GM23338 (cell line): ENCODE measurements around the gene DPH5. TPM values are rescaled to one million over a fixed set of nuclear protein-coding genes. Genes with fewer than 3 reads are reported as not detected.

Source experiments
- ATAC-seq: fragments of 200-7000 bp; cut with Tn5 transposase; 3 replicates; pipeline ENCODE4 v1.9.1; 2020
- DNase-seq: peaks from one replicate; pipeline ENCODE4 v3.0.0-alpha.2; 2015; ENCODE audit warnings: low spot score
- H2AFZ ChIP-seq: fragments of 200-600 bp; sonication (generic); 2 replicates; pipeline ENCODE4 v1.8.0; 2016; ENCODE audit warnings: antibody characterized with exemption, mild to moderate bottlenecking, moderate library complexity
- H3F3A ChIP-seq: fragments of 200-600 bp; sonication (generic); replicated peaks from 2 replicates; pipeline ENCODE4 v1.8.0; 2017; ENCODE audit warnings: antibody characterized with exemption, mixed run types, low read depth
- H3K27ac ChIP-seq: fragments of 200-600 bp; sonication (generic); 2 replicates; pipeline ENCODE4 v1.6.1; 2016; ENCODE audit warnings: low read depth
- H3K27me3 ChIP-seq: fragments of 200-600 bp; sonication (generic); 2 replicates; pipeline ENCODE4 v1.8.0; 2016; ENCODE audit warnings: mild to moderate bottlenecking, mixed run types, moderate library complexity; ENCODE audit not compliant: insufficient read depth
- H3K36me3 ChIP-seq: fragments of 200-600 bp; sonication (generic); 2 replicates; pipeline ENCODE4 v1.8.0; 2016; ENCODE audit warnings: mild to moderate bottlenecking; ENCODE audit not compliant: insufficient read depth
- H3K4me1 ChIP-seq: fragments of 200-600 bp; sonication (generic); 2 replicates; pipeline ENCODE4 v1.8.0; 2016; ENCODE audit warnings: mild to moderate bottlenecking, moderate library complexity; ENCODE audit not compliant: insufficient read depth
- H3K4me2 ChIP-seq: fragments of 200-600 bp; sonication (generic); 2 replicates; pipeline ENCODE4 v1.7.1; 2017; ENCODE audit warnings: mixed run types
- H3K4me3 ChIP-seq: fragments of 200-600 bp; sonication (generic); 2 replicates; pipeline ENCODE4 v1.6.1; 2016; ENCODE audit warnings: mixed run types
- H3K79me2 ChIP-seq: fragments of 200-600 bp; sonication (generic); replicated peaks from 2 replicates; pipeline ENCODE4 v1.8.0; 2017; ENCODE audit warnings: mild to moderate bottlenecking; ENCODE audit not compliant: insufficient read depth
- H3K9me2 ChIP-seq: fragments of 200-600 bp; sonication (generic); 2 replicates; pipeline ENCODE4 v1.8.0; 2017; ENCODE audit not compliant: insufficient read depth
- H4K20me1 ChIP-seq: fragments of 200-600 bp; sonication (generic); replicated peaks from 2 replicates; pipeline ENCODE4 v1.8.0; 2017; ENCODE audit warnings: mild to moderate bottlenecking; ENCODE audit not compliant: insufficient read depth
- H3K27ac Mint-ChIP-seq: 2 replicates; pipeline ENCODE4 v1.8.0; 2020; ENCODE audit warnings: inconsistent platforms, mild to moderate bottlenecking, moderate library complexity, mixed read lengths
- H3K27me3 Mint-ChIP-seq: 3 replicates; pipeline ENCODE4 v1.8.0; 2022; ENCODE audit warnings: low read depth, mild to moderate bottlenecking, moderate library complexity, mixed read lengths, inconsistent platforms; ENCODE audit not compliant: insufficient read depth, poor library complexity
- H3K36me3 Mint-ChIP-seq: 3 replicates; pipeline ENCODE4 v1.8.0; 2021; ENCODE audit warnings: low read depth, mild to moderate bottlenecking, inconsistent platforms, moderate library complexity, mixed read lengths
- H3K4me1 Mint-ChIP-seq: 3 replicates; pipeline ENCODE4 v1.8.0; 2020; ENCODE audit warnings: mild to moderate bottlenecking, inconsistent platforms, mixed read lengths
- H3K4me3 Mint-ChIP-seq: 3 replicates; pipeline ENCODE4 v1.8.0; 2021; ENCODE audit warnings: moderate library complexity, mild to moderate bottlenecking, inconsistent platforms, mixed read lengths
- H3K9me3 Mint-ChIP-seq: 3 replicates; pipeline ENCODE4 v1.8.0; 2020; ENCODE audit warnings: moderate library complexity, mild to moderate bottlenecking, inconsistent platforms, mixed read lengths
- CREB1 ChIP-seq: fragments of 250-450 bp; sonication (Bioruptor Pico); IDR thresholded peaks from 2 replicates; pipeline ENCODE4 v1.5.0; 2020; ENCODE audit warnings: low read depth, mild to moderate bottlenecking, moderate library complexity
- ETS1 ChIP-seq: IDR thresholded peaks from 2 replicates; pipeline ENCODE4 v1.6.1; 2016; ENCODE audit warnings: antibody characterized with exemption
- EZH2 ChIP-seq: fragments of 200-600 bp; sonication (generic); IDR thresholded peaks from one replicate; pipeline ENCODE4 v1.8.0; 2017; ENCODE audit warnings: antibody characterized with exemption, mild to moderate bottlenecking, low read depth; ENCODE audit not compliant: unreplicated experiment
- NANOG ChIP-seq: IDR thresholded peaks from 2 replicates; pipeline ENCODE4 v1.6.1; 2016; ENCODE audit warnings: antibody characterized with exemption, borderline replicate concordance
- POLR2AphosphoS5 ChIP-seq: IDR thresholded peaks from 2 replicates; pipeline ENCODE4 v1.6.1; 2016; ENCODE audit warnings: antibody characterized with exemption, low read depth
- ZNF114 ChIP-seq: fragments of 250-450 bp; sonication (Bioruptor Pico); IDR thresholded peaks from 2 replicates; pipeline ENCODE4 v1.5.0; 2020; ENCODE audit warnings: mild to moderate bottlenecking, moderate library complexity
- ZNF331 ChIP-seq: fragments of 250-450 bp; sonication (Bioruptor Pico); IDR thresholded peaks from 2 replicates; pipeline ENCODE4 v1.5.0; 2020; ENCODE audit warnings: low read depth, mild to moderate bottlenecking, moderate library complexity
- ZNF462 ChIP-seq: fragments of 250-450 bp; sonication (Bioruptor Pico); IDR thresholded peaks from 2 replicates; pipeline ENCODE4 v1.5.0; 2020; ENCODE audit warnings: mild to moderate bottlenecking, moderate library complexity
- polyA plus RNA-seq: library from polyadenylated mRNA; unstranded; fragments of >200 nt; fragmentation: Nextera tagmentation; extraction: Ambion mirVana; gene quantifications from 2 replicates; pipeline ENCODE4 v1.2.1, GENCODE V29; 2016
- total RNA-seq: library from RNA; depleted of rRNA; stranded (reverse); fragments of >200 nt; shearing (Covaris generic); gene quantifications from 2 replicates; pipeline ENCODE4 v1.2.3, GENCODE V29; 2014
- TF ChIP-seq, protein P1 (sequence below), 2 experiments: fragments of 200-600 bp in 1 of 2; sonication (generic) in 1 of 2; conservative IDR thresholded peaks; 2 replicates each; pipeline versions ENCODE4 v1.5.1 to v1.6.1; 2016 to 2017; ENCODE audit warnings: antibody characterized with exemption in 2 of 2, low read depth in 2 of 2, mild to moderate bottlenecking in 2 of 2, moderate library complexity in 1 of 2
- TF ChIP-seq, protein P2 (sequence below): IDR thresholded peaks from one replicate; pipeline ENCODE4 v1.6.1; 2018; ENCODE audit warnings: antibody characterized with exemption; ENCODE audit not compliant: unreplicated experiment

DPH5 gene
- total and polyA plus RNA-seq, 2 experiments from 2014 or later: 50.6 to 53.5 TPM

GRCh38 chr1:101026430-101026788 is 825 bp upstream of the DPH5 start (continued):
- TF ChIP-seq POLR2AphosphoS5 (no peak), EZH2 (no peak), NANOG (no peak)
- TF ChIP-seq, protein P1, sequence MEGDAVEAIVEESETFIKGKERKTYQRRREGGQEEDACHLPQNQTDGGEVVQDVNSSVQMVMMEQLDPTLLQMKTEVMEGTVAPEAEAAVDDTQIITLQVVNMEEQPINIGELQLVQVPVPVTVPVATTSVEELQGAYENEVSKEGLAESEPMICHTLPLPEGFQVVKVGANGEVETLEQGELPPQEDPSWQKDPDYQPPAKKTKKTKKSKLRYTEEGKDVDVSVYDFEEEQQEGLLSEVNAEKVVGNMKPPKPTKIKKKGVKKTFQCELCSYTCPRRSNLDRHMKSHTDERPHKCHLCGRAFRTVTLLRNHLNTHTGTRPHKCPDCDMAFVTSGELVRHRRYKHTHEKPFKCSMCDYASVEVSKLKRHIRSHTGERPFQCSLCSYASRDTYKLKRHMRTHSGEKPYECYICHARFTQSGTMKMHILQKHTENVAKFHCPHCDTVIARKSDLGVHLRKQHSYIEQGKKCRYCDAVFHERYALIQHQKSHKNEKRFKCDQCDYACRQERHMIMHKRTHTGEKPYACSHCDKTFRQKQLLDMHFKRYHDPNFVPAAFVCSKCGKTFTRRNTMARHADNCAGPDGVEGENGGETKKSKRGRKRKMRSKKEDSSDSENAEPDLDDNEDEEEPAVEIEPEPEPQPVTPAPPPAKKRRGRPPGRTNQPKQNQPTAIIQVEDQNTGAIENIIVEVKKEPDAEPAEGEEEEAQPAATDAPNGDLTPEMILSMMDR (conservative IDR thresholded peaks at IDR 0.05; ENCODE audit: low read depth in 2 of 2): no peak
- TF ChIP-seq, protein P2, sequence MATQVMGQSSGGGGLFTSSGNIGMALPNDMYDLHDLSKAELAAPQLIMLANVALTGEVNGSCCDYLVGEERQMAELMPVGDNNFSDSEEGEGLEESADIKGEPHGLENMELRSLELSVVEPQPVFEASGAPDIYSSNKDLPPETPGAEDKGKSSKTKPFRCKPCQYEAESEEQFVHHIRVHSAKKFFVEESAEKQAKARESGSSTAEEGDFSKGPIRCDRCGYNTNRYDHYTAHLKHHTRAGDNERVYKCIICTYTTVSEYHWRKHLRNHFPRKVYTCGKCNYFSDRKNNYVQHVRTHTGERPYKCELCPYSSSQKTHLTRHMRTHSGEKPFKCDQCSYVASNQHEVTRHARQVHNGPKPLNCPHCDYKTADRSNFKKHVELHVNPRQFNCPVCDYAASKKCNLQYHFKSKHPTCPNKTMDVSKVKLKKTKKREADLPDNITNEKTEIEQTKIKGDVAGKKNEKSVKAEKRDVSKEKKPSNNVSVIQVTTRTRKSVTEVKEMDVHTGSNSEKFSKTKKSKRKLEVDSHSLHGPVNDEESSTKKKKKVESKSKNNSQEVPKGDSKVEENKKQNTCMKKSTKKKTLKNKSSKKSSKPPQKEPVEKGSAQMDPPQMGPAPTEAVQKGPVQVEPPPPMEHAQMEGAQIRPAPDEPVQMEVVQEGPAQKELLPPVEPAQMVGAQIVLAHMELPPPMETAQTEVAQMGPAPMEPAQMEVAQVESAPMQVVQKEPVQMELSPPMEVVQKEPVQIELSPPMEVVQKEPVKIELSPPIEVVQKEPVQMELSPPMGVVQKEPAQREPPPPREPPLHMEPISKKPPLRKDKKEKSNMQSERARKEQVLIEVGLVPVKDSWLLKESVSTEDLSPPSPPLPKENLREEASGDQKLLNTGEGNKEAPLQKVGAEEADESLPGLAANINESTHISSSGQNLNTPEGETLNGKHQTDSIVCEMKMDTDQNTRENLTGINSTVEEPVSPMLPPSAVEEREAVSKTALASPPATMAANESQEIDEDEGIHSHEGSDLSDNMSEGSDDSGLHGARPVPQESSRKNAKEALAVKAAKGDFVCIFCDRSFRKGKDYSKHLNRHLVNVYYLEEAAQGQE: no peak

GRCh38 chr1:101025283-101025656 is 314 bp downstream of the DPH5 start:
- Mint-ChIP-seq H3K4me1 (peaks cover 30% of the 10 kb centered on the region), H3K27ac (peak overlapping the region; percentile 96), H3K9me3 (no peaks in the 10 kb centered on the region), H3K27me3 (no peaks in the 10 kb centered on the region), H3K36me3 (peaks cover 19% of the 10 kb centered on the region), H3K4me3 (peak overlapping the region; percentile 98)
- no peaks in the 10 kb centered on the region for H4K20me1 ChIP-seq
- peak overlapping the region; percentile 80 for H3K4me3 ChIP-seq
- peak overlapping the region; percentile 94 for H2AFZ ChIP-seq
- TF ChIP-seq ZNF462 (CRISPR knock-in tag): no peak
- no peak for TF ChIP-seq ZNF114 (CRISPR knock-in tag)
- no peak for TF ChIP-seq ETS1
- no peak for TF ChIP-seq NANOG
- no peak for TF ChIP-seq CREB1 (CRISPR knock-in tag)
- TF ChIP-seq EZH2: no peak
- no peak for TF ChIP-seq ZNF331
- H3F3A ChIP-seq: no peaks in the 10 kb centered on the region
- DNase-seq (peak; percentile 11), ATAC-seq (peak; percentile 65)
- H3K79me2 ChIP-seq: peaks cover 61% of the 10 kb centered on the region
- H3K4me1 ChIP-seq: peaks cover 25% of the 10 kb centered on the region
- H3K27me3 ChIP-seq: no peaks in the 10 kb centered on the region
- no peaks in the 10 kb centered on the region for H3K36me3 ChIP-seq
- no peaks in the 10 kb centered on the region for H3K9me2 ChIP-seq
- peak overlapping the region; percentile 52 for H3K27ac ChIP-seq
- H3K4me2 ChIP-seq: peak overlapping the region; percentile 85
